ENCODE results near the gene SLC25A28.

Gene SLC25A28
- 38.9 to 57.1 (median 46.6) reads per million in 9 experiments for total RNA-seq

GRCh38 chr10:99619851-99620710 lies at the start of gene SLC25A28:
Gene SLC25A28 (minus strand): TSS chr10:99620439. CDS start chr10:99620335, 104 bp downstream.
- Mint-ChIP-seq H3K27me3 (no peaks in the 10 kb centered on the region), H3K9me3 (no peaks in the 10 kb centered on the region), H3K4me1 (ENCODE audit: low read depth in 2 of 2) (peaks cover 31 to 37% of the 10 kb centered on the region in 2 donors), H3K36me3 (ENCODE audit: insufficient read depth) (peaks cover 18% of the 10 kb centered on the region), H3K27ac (peak within 1 kb of the TSS; percentile 92 to 97), H3K4me3 (peak within 1 kb of the TSS; percentile 57 to 78)
- ATAC-seq (replicated peaks), result peak; percentile 78
- DNase-seq, result peak; percentile 91 to 94 (median 92)

GRCh38 chr10:99667108-99667751 lies 47.0 kb upstream of the SLC25A28 start:
- Mint-ChIP-seq H3K27me3 (no peaks in the 10 kb centered on the region), H3K36me3 (ENCODE audit: insufficient read depth) (peaks cover 6% of the 10 kb centered on the region), H3K27ac (no peak overlapping the region), H3K4me1 (ENCODE audit: low read depth in 2 of 2) (peaks cover 0 to 3% of the 10 kb centered on the region in 2 donors), H3K4me3 (no peak overlapping the region), H3K9me3 (no peaks in the 10 kb centered on the region)
- DNase-seq (no peak), ATAC-seq (replicated peaks) (no peak)

- H3K4me1 Mint-ChIP-seq (ENCODE audit: low read depth in 2 of 2), result peaks cover 0 to 9% of the 10 kb centered on the region in 2 donors
- H3K4me3 Mint-ChIP-seq, result no peak overlapping the region
- no peaks in the 10 kb centered on the region for H3K9me3 Mint-ChIP-seq
- H3K27me3 Mint-ChIP-seq, result no peaks in the 10 kb centered on the region
- peaks cover 6% of the 10 kb centered on the region for H3K36me3 Mint-ChIP-seq (ENCODE audit: insufficient read depth)
- H3K27ac Mint-ChIP-seq, result no peak overlapping the region
- DNase-seq (no peak), ATAC-seq (replicated peaks) (no peak)
Observed at GRCh38 chr10:99665304-99665703, 45.1 kb upstream of the SLC25A28 start.

GRCh38 chr10:99661377-99661763 lies 41.1 kb upstream of the SLC25A28 start:
- H3K27me3 Mint-ChIP-seq, result peaks cover 3 to 17% of the 10 kb centered on the region in 2 donors
- H3K9me3 Mint-ChIP-seq, result no peaks in the 10 kb centered on the region
- H3K27ac Mint-ChIP-seq, result peak overlapping the region in 1 of 2 donors; percentile 50
- DNase-seq (no peak), ATAC-seq (replicated peaks) (no peak)
- H3K4me3 Mint-ChIP-seq, result no peak overlapping the region
- H3K4me1 Mint-ChIP-seq (ENCODE audit: low read depth in 2 of 2), result peaks cover 9 to 30% of the 10 kb centered on the region in 2 donors
- peaks cover 10% of the 10 kb centered on the region for H3K36me3 Mint-ChIP-seq (ENCODE audit: insufficient read depth)

GRCh38 chr10:99660662-99661376 lies 40.6 kb upstream of the SLC25A28 start:
- H3K36me3 Mint-ChIP-seq (ENCODE audit: insufficient read depth), result peaks cover 10% of the 10 kb centered on the region
- peak overlapping the region in 1 of 2 donors; percentile 50 for H3K27ac Mint-ChIP-seq
- no peaks in the 10 kb centered on the region for H3K9me3 Mint-ChIP-seq
- no peak overlapping the region for H3K4me3 Mint-ChIP-seq
- H3K4me1 Mint-ChIP-seq (ENCODE audit: low read depth in 2 of 2), result peaks cover 9 to 30% of the 10 kb centered on the region in 2 donors
- H3K27me3 Mint-ChIP-seq, result peaks cover 9 to 22% of the 10 kb centered on the region in 2 donors
- no peak for DNase-seq
- ATAC-seq (replicated peaks), result no peak

- no peak for DNase-seq
- Mint-ChIP-seq H3K27ac (peak overlapping the region; percentile 86 to 89), H3K9me3 (no peaks in the 10 kb centered on the region), H3K27me3 (peaks cover 14 to 27% of the 10 kb centered on the region in 2 donors), H3K36me3 (ENCODE audit: insufficient read depth) (peaks cover 5% of the 10 kb centered on the region), H3K4me3 (peak overlapping the region; percentile 74 to 91), H3K4me1 (ENCODE audit: low read depth in 2 of 2) (peaks cover 9 to 30% of the 10 kb centered on the region in 2 donors)
- no peak for ATAC-seq (replicated peaks)
Observed at GRCh38 chr10:99659868-99660366, 39.7 kb upstream of the SLC25A28 start.

- Mint-ChIP-seq H3K36me3 (ENCODE audit: insufficient read depth) (peaks cover 5% of the 10 kb centered on the region), H3K27me3 (peaks cover 16 to 30% of the 10 kb centered on the region in 2 donors), H3K27ac (peak within 1 kb of the TSS; percentile 86 to 89), H3K9me3 (no peaks in the 10 kb centered on the region), H3K4me3 (peak within 1 kb of the TSS; percentile 74 to 91), H3K4me1 (ENCODE audit: low read depth in 2 of 2) (peaks cover 9 to 30% of the 10 kb centered on the region in 2 donors)
- ATAC-seq (replicated peaks) (peak; percentile 97), DNase-seq (peak; percentile 78 to 82 (median 80))
Observed at GRCh38 chr10:99659031-99659867, 39.0 kb upstream of the SLC25A28 start, which contains the start of gene ENTPD7. Gene ENTPD7 (plus strand): TSS chr10:99659509. CDS start chr10:99659957, 448 bp downstream.

- DNase-seq (peak; percentile 2 to 7 (median 7)), ATAC-seq (replicated peaks) (no peak)
- peaks cover 23 to 34% of the 10 kb centered on the region in 2 donors for H3K27me3 Mint-ChIP-seq
- peak overlapping the region; percentile 74 to 91 for H3K4me3 Mint-ChIP-seq
- H3K9me3 Mint-ChIP-seq, result no peaks in the 10 kb centered on the region
- H3K36me3 Mint-ChIP-seq (ENCODE audit: insufficient read depth), result peaks cover 5% of the 10 kb centered on the region
- H3K4me1 Mint-ChIP-seq (ENCODE audit: low read depth in 2 of 2), result peaks cover 9 to 30% of the 10 kb centered on the region in 2 donors
- H3K27ac Mint-ChIP-seq, result peak overlapping the region; percentile 86 to 89
Observed at GRCh38 chr10:99658622-99659030, 38.4 kb upstream of the SLC25A28 start.

GRCh38 chr10:99656199-99657064 lies 36.2 kb upstream of the SLC25A28 start:
- DNase-seq (no peak), ATAC-seq (replicated peaks) (no peak)
- H3K36me3 Mint-ChIP-seq (ENCODE audit: insufficient read depth), result peaks cover 5% of the 10 kb centered on the region
- H3K27me3 Mint-ChIP-seq, result peaks cover 43 to 48% of the 10 kb centered on the region in 2 donors
- peaks cover 9 to 22% of the 10 kb centered on the region in 2 donors for H3K4me1 Mint-ChIP-seq (ENCODE audit: low read depth in 2 of 2)
- no peak overlapping the region for H3K4me3 Mint-ChIP-seq
- no peaks in the 10 kb centered on the region for H3K9me3 Mint-ChIP-seq
- H3K27ac Mint-ChIP-seq, result no peak overlapping the region

GRCh38 chr10:99654390-99655175 lies 34.3 kb upstream of the SLC25A28 start:
- H3K36me3 Mint-ChIP-seq (ENCODE audit: insufficient read depth), result peaks cover 5% of the 10 kb centered on the region
- no peak for ATAC-seq (replicated peaks)
- H3K27ac Mint-ChIP-seq, result no peak overlapping the region
- H3K4me3 Mint-ChIP-seq, result no peak overlapping the region
- H3K27me3 Mint-ChIP-seq, result peaks cover 61 to 63% of the 10 kb centered on the region in 2 donors
- H3K9me3 Mint-ChIP-seq, result no peaks in the 10 kb centered on the region
- H3K4me1 Mint-ChIP-seq (ENCODE audit: low read depth in 2 of 2), result peaks cover 6 to 14% of the 10 kb centered on the region in 2 donors
- no peak for DNase-seq

GRCh38 chr10:99652800-99653390 lies 32.7 kb upstream of the SLC25A28 start:
- ATAC-seq (replicated peaks) (no peak), DNase-seq (no peak)
- H3K27ac Mint-ChIP-seq, result no peak overlapping the region
- no peaks in the 10 kb centered on the region for H3K9me3 Mint-ChIP-seq
- H3K4me1 Mint-ChIP-seq (ENCODE audit: low read depth in 2 of 2), result no peaks in the 10 kb centered on the region
- peaks cover 67 to 77% of the 10 kb centered on the region in 2 donors for H3K27me3 Mint-ChIP-seq
- no peaks in the 10 kb centered on the region for H3K36me3 Mint-ChIP-seq (ENCODE audit: insufficient read depth)
- H3K4me3 Mint-ChIP-seq, result no peak overlapping the region

Measured in effector memory CD8-positive, alpha-beta T cell (primary cell).